ENCODE measurements around the gene SLC2A6. TPM values are rescaled to one million over a fixed set of nuclear protein-coding genes. Genes with fewer than 3 reads are reported as not detected.

The SLC2A6 gene
- total and polyA plus RNA-seq, 5 donors = 1.7 to 4.0 (median 3.6) TPM

GRCh38 chr9:133485531-133486260 lies 6.8 kb upstream of the SLC2A6 start:
- DNase-seq (peak; percentile 13 to 54 (median 53)), ATAC-seq (peak; percentile 4)
- Histone ChIP-seq H3K27me3 (ENCODE audit: control insufficient read depth, insufficient read depth) (no peaks in the 10 kb centered on the region), H3K4me1 (ENCODE audit: control insufficient read depth, insufficient read depth, low read length) (no peaks in the 10 kb centered on the region), H3K9me3 (ENCODE audit: control insufficient read depth, low read length) (no peaks in the 10 kb centered on the region), H3K4me3 (ENCODE audit: low read length) (no peak overlapping the region), H3K27ac (ENCODE audit: low read length) (no peak overlapping the region)
- 60% methylated on average over 25 of the region's 25 CpGs for WGBS
- intact Hi-C loops (cut with DNase I) = loop anchor here (2.0 to 10.0 kb wide), 5 partner anchors 73 to 301 kb away; no protein-coding TSS in a partner anchor

GRCh38 chr9:133484671-133485437 lies 6.0 kb upstream of the SLC2A6 start:
- no peaks in the 10 kb centered on the region for H3K9me3 ChIP-seq (ENCODE audit: control insufficient read depth, low read length)
- H3K27ac ChIP-seq (ENCODE audit: low read length) = no peak overlapping the region
- no peaks in the 10 kb centered on the region for H3K4me1 ChIP-seq (ENCODE audit: control insufficient read depth, insufficient read depth, low read length)
- H3K27me3 ChIP-seq (ENCODE audit: control insufficient read depth, insufficient read depth) = no peaks in the 10 kb centered on the region
- ATAC-seq = no peak
- WGBS = 71% methylated on average over 22 of the region's 22 CpGs
- no peak overlapping the region for H3K4me3 ChIP-seq (ENCODE audit: low read length)
- DNase-seq = peak; percentile 10 to 60 (median 47)
- intact Hi-C loops (cut with DNase I) = loop anchor here (5.0 to 10.0 kb wide), 4 partner anchors 73 to 300 kb away; no protein-coding TSS in a partner anchor

GRCh38 chr9:133483611-133484010 lies 4.7 kb upstream of the SLC2A6 start:
- DNase-seq (peak in 1 of 3 donors; percentile 17), ATAC-seq (no peak)
- H3K4me1 ChIP-seq (ENCODE audit: control insufficient read depth, insufficient read depth, low read length) = no peaks in the 10 kb centered on the region
- no peaks in the 10 kb centered on the region for H3K27me3 ChIP-seq (ENCODE audit: control insufficient read depth, insufficient read depth)
- WGBS = 85% methylated on average over 9 of the region's 9 CpGs
- H3K27ac ChIP-seq (ENCODE audit: low read length) = no peak overlapping the region
- intact Hi-C loops (cut with DNase I) = loop anchor here in 2 of 4 donors (10.0 kb wide), 1 partner anchor 299 kb away; no protein-coding TSS in a partner anchor
- no peaks in the 10 kb centered on the region for H3K9me3 ChIP-seq (ENCODE audit: control insufficient read depth, low read length)
- no peak overlapping the region for H3K4me3 ChIP-seq (ENCODE audit: low read length)

- ATAC-seq (peak; percentile 8 to 62), DNase-seq (peak; percentile 63 to 81 (median 66))
- Histone ChIP-seq H3K27ac (ENCODE audit: low read length) (peak overlapping the region; percentile 7), H3K9me3 (ENCODE audit: control insufficient read depth, low read length) (no peaks in the 10 kb centered on the region), H3K27me3 (ENCODE audit: control insufficient read depth, insufficient read depth) (no peaks in the 10 kb centered on the region), H3K4me1 (ENCODE audit: control insufficient read depth, insufficient read depth, low read length) (no peaks in the 10 kb centered on the region), H3K4me3 (ENCODE audit: low read length) (peak overlapping the region; percentile 53)
- intact Hi-C loops (cut with DNase I) = no loop called here
- 36% methylated on average over 17 of the region's 17 CpGs for WGBS
Observed at GRCh38 chr9:133477992-133478850, 678 bp downstream of the SLC2A6 start.

GRCh38 chr9:133477461-133477860 lies 1.4 kb downstream of the SLC2A6 start:
- H3K27ac ChIP-seq (ENCODE audit: low read length) = no peak overlapping the region
- ATAC-seq (no peak), DNase-seq (peak in 2 of 3 donors; percentile 26 to 46)
- intact Hi-C loops (cut with DNase I) = no loop called here
- H3K9me3 ChIP-seq (ENCODE audit: control insufficient read depth, low read length) = no peaks in the 10 kb centered on the region
- no peaks in the 10 kb centered on the region for H3K4me1 ChIP-seq (ENCODE audit: control insufficient read depth, insufficient read depth, low read length)
- H3K27me3 ChIP-seq (ENCODE audit: control insufficient read depth, insufficient read depth) = no peaks in the 10 kb centered on the region
- 95% methylated on average over 4 of the region's 4 CpGs for WGBS
- H3K4me3 ChIP-seq (ENCODE audit: low read length) = no peak overlapping the region

GRCh38 chr9:133476941-133477340 lies 2.0 kb downstream of the SLC2A6 start:
- Histone ChIP-seq H3K27me3 (ENCODE audit: control insufficient read depth, insufficient read depth) (no peaks in the 10 kb centered on the region), H3K4me3 (ENCODE audit: low read length) (no peak overlapping the region), H3K27ac (ENCODE audit: low read length) (no peak overlapping the region), H3K9me3 (ENCODE audit: control insufficient read depth, low read length) (no peaks in the 10 kb centered on the region), H3K4me1 (ENCODE audit: control insufficient read depth, insufficient read depth, low read length) (no peaks in the 10 kb centered on the region)
- intact Hi-C loops (cut with DNase I) = no loop called here
- no peak for ATAC-seq
- peak in 2 of 3 donors; percentile 36 to 50 for DNase-seq
- WGBS = 95% methylated on average over 21 of the region's 21 CpGs

- no peak for ATAC-seq
- H3K27me3 ChIP-seq (ENCODE audit: control insufficient read depth, insufficient read depth) = no peaks in the 10 kb centered on the region
- H3K27ac ChIP-seq (ENCODE audit: low read length) = no peak overlapping the region
- intact Hi-C loops (cut with DNase I) = no loop called here
- no peaks in the 10 kb centered on the region for H3K9me3 ChIP-seq (ENCODE audit: control insufficient read depth, low read length)
- no peaks in the 10 kb centered on the region for H3K4me1 ChIP-seq (ENCODE audit: control insufficient read depth, insufficient read depth, low read length)
- DNase-seq = peak in 2 of 3 donors; percentile 44 to 50
- whole genome bisulfite sequencing = 86% methylated on average over 27 of the region's 27 CpGs
- H3K4me3 ChIP-seq (ENCODE audit: low read length) = no peak overlapping the region
Observed at GRCh38 chr9:133476036-133476931, 2.6 kb downstream of the SLC2A6 start.

GRCh38 chr9:133475292-133476012 lies 3.4 kb downstream of the SLC2A6 start:
- intact Hi-C loops (cut with DNase I) = no loop called here
- Histone ChIP-seq H3K27ac (ENCODE audit: low read length) (no peak overlapping the region), H3K9me3 (ENCODE audit: control insufficient read depth, low read length) (no peaks in the 10 kb centered on the region), H3K4me1 (ENCODE audit: control insufficient read depth, insufficient read depth, low read length) (no peaks in the 10 kb centered on the region), H3K4me3 (ENCODE audit: low read length) (no peak overlapping the region), H3K27me3 (ENCODE audit: control insufficient read depth, insufficient read depth) (no peaks in the 10 kb centered on the region)
- DNase-seq (peak in 2 of 3 donors; percentile 26 to 66), ATAC-seq (no peak)
- 92% methylated on average over 27 of the region's 27 CpGs for WGBS

- no peaks in the 10 kb centered on the region for H3K4me1 ChIP-seq (ENCODE audit: control insufficient read depth, insufficient read depth, low read length)
- 89% methylated on average over 20 of the region's 20 CpGs for WGBS
- no peak overlapping the region for H3K27ac ChIP-seq (ENCODE audit: low read length)
- ATAC-seq = no peak
- intact Hi-C loops (cut with DNase I) = no loop called here
- no peaks in the 10 kb centered on the region for H3K27me3 ChIP-seq (ENCODE audit: control insufficient read depth, insufficient read depth)
- no peaks in the 10 kb centered on the region for H3K9me3 ChIP-seq (ENCODE audit: control insufficient read depth, low read length)
- peak in 1 of 3 donors; percentile 50 for DNase-seq
- H3K4me3 ChIP-seq (ENCODE audit: low read length) = no peak overlapping the region
Observed at GRCh38 chr9:133474853-133475252, 4.0 kb downstream of the SLC2A6 start.
